HG03139 (cell line): ENCODE data around the gene TMEM119.
"Not testable (repeated sequence)": the region's sequence is repeated elsewhere in the genome, so short reads cannot be mapped to it uniquely, and the experiment has no call there.

Source experiments
- ATAC-seq: cut with Tn5 transposase; IDR thresholded peaks from one replicate; pipeline ENCODE4 v1.9.1; 2021; ENCODE audit not compliant: unreplicated experiment

TMEM119 gene

DNA sequence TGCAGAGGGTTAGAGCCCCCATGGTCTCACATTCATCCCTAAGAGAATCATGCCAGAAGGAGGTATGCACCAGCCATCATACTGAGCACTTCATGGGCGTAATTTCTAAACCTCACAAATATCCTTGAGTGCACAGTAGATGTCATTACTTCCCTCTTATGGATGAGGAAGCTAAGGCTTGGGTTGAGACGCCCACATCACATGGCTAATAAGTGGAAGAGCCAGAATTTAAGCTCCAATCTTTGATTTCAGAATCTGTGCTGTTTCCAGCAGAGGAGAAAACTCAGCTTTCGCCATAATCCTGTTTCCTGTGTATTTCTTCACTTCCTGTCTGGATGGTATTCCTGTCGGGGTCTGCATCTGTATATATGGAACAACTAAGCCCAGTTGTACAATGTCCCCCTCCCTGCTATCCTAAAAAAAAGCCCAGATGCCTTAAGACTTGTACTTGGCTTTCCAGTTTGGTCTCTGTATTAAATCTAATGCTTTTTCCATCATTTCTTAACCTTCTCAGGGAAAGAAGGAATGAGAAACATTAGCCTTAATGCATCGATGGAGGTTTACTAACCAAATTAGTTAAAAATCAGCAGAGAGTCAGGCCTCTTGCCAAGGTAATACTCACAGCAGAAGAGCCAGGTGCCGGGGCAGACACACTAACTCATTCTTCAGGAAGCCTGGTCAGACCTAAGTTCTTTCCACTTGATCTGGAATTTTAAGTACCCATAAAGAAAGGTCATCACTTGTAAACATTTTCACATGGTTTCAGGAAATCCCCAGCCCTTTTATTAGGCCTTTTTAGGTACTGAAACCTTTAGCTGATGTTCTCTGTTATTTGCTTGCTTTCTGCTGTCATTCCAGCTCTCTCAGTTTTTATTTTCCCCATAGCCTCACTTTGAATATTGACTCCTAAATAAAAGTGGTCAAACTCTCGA lies 30.2 kb downstream of the TMEM119 start:
- no peak for ATAC-seq

DNA sequence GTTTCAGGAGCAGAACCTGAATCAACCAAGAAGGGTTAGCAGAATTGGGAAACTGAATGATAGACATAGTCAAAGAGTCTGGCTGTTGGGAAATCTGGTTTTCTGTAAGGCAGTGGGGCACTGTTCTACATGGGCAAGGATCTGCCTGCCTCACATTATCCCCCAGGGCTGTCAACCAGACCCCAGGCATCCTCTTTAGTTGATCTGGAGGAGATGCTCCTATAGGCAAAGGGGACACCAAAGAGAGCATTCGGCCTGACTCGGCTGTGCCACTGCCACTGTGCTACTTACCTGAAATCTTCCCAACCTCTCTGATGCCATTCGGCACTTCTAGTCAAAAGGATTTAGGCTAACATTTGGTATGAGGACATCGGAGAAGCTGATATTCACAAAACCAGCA lies 31.4 kb downstream of the TMEM119 start:
- no peak for ATAC-seq

DNA sequence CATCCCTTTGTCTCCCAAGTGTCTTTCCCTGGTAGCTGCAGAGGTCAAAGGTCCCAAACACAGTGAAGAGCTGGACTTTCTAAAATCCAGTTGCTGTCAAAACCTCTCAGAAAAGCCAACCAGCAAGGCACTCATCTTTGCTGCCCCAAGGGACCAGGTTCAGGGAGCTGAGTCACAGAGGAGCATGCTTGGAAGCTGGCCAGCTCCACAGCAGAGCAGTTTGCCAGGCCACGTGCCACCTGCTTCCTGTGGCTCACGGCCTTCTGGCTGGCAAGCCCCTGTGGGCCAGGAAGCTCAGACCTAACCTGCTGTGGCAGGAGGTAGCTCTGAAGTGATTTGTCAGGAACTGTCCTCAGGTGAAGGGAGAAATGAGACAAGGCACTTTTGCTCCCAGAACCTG lies 31.9 kb downstream of the TMEM119 start:
- no peak for ATAC-seq

DNA sequence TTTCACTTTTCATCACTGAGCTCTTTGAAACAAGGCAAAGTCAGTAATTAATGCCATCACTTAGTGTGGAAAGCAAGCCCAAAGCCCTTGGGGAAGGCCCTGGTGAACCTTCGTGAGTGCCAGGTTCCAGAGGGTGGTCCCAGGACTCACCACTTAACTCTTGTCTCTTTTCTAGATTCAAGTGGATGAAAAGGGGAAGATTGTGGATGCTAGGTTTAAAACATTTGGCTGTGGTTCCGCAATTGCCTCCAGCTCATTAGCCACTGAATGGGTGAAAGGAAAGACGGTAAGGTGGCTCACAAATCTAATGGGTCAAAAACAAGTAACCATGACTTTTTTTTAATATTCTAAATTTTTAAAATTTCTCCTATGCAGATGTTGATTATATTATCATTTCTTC lies 32.7 kb downstream of the TMEM119 start:
- no peak for ATAC-seq

GRCh38 chr12:108564724-108565123 lies 33.2 kb downstream of the TMEM119 start:
- ATAC-seq: no peak

DNA sequence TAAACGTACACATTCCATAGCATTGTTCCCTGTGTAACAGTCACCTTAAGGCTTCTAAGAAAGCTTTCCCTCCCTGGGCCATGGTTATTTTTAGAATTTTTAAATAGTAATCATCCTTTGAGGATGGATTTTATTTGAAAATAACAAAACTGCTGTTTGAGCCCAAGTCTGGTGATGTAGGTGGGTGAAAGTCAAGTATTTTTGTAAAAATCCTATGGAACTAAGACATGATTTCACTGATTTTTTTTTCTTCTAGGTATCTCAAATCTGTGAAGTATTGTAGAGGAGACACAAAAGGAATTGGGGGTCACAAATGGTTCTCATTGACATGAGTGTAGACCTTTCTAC lies 34.1 kb downstream of the TMEM119 start:
- ATAC-seq: no peak

DNA sequence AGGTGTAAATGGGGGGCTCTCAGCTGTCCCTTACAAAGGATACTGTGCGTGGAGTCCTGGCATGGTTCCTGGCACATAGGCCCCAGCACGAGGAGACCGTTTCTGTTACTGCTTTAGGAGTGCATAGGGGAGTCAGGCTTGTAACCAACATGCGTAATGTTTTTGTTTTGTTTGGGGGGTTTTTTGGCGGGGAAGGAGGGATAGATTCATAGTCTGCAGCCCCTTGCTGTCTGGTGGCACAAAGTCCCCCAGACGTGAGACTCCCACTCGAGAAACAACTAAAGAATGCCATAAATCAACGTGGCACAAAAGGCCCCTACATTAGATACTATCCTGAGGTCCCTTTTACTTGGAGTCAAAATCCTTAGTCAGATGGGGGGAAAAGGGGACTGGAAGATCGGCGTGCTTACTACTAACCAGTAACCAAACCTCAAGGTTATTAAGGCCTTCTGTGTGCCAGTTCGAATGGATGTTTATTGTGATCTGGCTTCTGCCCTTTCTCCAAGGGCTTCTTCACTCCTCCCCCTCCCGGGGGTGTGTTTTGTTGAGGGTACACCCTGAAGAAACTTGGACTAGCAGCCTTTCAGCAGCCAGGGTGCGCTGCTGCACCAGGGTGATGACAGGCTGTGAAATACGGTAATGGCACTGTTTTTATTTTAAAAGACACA lies 34.6 kb downstream of the TMEM119 start:
- ATAC-seq: peak; percentile 36

GRCh38 chr12:108562348-108563135 lies 35.3 kb downstream of the TMEM119 start, which contains the start of gene ISCU:
TSS of gene ISCU (plus strand) at chr12:108562596. CDS start at chr12:108562623, 27 bp downstream.
- peak; percentile 52 for ATAC-seq

- ATAC-seq: no peak
Measured at GRCh38 chr12:108561852-108562347, 36.0 kb downstream of the TMEM119 start.

DNA sequence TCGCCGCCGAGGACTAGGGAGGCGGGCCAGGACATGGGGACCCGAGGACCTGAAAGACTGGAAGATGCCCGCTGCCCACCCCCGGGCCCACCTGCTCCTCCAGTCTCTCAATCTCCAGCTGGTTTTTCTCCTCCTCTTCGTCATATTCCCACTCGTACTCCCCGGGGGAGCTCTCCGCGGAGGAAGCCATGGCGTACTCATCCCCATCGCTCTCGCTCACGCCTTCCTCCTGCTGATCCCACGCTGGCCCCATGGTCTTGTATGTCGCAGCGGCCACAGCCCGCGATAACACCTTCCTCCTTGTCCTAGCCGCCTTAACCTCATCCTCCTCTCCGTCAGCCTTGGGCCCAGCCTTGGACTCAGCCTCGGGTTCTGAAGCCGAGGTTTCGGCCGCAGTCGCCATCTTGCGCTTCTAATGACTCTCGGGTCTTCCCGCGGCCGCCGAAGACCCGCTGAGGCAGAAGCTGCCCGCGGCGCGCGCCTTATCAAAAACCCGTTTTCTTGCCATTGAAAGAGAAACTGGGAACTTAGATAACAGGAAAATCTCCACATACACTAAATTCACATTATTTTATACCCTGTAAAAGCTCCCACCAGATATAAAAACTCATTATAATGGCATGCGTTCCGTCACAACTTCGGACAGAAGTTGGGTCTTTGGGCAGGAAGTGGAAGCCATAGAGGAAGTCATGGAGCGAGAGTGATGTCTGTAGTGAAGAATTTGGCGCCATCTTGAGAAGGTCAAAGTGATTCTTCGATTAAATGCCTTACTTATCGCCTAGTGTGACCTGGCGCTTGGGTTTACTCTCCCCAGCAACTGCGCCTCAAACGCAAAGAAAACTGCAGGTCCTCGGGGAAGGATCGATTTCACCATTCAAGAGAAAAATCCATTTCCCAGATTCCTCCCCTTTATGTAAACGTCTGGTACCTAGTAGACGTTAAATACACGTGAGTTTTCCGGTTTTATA lies 36.8 kb downstream of the TMEM119 start, which contains the start of gene SART3:
Gene SART3 (minus strand): TSS at position 422 of the 968 bp plus-strand sequence. CDS start 19 bp downstream, at position 403.
- peak; percentile 24 for ATAC-seq

DNA sequence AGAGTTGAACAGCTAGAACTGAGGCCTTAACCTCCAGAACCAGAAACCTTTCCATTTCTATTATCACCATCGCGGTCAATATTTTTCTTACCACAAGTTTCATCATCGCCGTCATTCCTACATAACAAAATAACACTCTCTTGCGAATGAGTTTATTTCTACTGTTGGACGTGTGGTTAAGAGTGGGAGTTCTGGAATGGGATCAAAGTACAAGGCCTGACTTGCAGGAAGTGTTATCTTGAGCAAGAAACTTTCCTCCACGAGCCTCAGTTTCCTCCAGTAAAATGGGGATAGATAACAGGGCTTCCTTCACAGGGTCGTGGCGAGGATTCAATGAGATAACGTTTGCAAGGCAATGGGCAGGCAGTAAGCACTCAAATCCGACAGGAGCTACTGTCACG lies 37.6 kb downstream of the TMEM119 start:
- no peak for ATAC-seq

- no peak for ATAC-seq
Measured at GRCh38 chr12:108559748-108560147, 38.1 kb downstream of the TMEM119 start.

- no peak for ATAC-seq
Measured at GRCh38 chr12:108559007-108559655, 38.8 kb downstream of the TMEM119 start.

DNA sequence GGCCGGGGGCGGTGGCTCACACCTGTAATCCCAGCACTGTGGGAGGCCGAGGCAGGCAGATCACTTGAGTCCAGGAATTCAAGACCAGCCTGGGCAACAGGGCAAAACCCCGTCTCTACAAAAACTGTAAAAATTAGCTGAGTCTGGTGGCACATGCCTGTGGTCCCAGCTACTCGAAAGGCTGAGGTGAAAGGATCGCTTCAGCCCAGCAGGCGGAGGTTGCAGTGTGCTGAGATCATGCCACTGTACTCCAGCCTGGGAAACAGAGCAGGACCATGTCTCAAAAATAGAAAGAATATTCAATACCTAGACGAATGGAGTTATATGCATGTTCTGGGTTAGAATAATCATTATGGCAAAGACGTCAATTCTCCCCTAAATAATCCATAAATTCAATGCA lies 42.5 kb downstream of the TMEM119 start:
- not testable (repeated sequence) for ATAC-seq

DNA sequence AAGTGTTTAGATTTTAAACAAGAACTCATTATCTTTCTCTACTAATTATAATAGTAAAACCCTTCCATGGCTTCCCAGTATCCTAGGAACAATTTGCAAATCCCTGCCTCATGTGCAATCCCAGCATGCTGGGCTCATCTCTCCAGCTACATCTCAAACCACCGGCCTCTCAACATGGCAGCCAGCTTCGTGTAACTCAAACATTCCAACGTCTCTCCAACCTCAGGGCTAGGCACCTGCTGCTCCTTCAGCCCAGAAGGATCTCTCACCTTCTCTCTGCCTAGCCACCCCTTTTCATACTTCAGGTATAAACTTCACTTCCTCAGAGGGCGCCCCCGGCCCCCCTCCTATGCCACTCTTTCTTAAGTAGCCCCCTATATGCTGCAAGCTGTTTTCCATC lies 44.1 kb downstream of the TMEM119 start:
- no peak for ATAC-seq

GRCh38 chr12:108551535-108551934 lies 46.3 kb downstream of the TMEM119 start:
- no peak for ATAC-seq

- no peak for ATAC-seq
Measured at GRCh38 chr12:108548954-108549521, 48.8 kb downstream of the TMEM119 start.

GRCh38 chr12:108547686-108548085 lies 50.2 kb downstream of the TMEM119 start:
- ATAC-seq: no peak

DNA sequence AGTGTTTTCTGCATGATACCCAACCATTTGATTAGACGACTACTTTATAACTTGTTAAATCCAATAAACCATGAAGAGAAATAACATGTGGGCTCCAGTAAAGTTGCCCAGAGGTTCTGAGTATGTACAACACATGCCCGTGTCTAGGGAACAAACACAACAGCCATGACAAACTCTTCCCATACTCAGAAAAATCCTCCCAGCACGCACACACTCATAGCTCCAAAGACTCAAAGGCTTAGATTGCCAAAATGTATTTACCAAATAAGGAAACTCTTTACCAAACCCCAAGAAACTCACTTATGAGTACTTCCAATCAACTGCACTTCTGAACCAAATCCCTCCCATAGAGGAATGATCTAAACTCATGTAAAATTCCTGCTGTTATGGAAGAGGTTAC lies 54.2 kb downstream of the TMEM119 start:
- no peak for ATAC-seq
